NCI-H510A (cell line): Measurements from ENCODE around the gene COA6.

ENCODE experiments used
- DNase-seq: peaks from one replicate; lab custom pipeline; 2025; lab: John Stamatoyannopoulos, UW

Gene COA6

DNA sequence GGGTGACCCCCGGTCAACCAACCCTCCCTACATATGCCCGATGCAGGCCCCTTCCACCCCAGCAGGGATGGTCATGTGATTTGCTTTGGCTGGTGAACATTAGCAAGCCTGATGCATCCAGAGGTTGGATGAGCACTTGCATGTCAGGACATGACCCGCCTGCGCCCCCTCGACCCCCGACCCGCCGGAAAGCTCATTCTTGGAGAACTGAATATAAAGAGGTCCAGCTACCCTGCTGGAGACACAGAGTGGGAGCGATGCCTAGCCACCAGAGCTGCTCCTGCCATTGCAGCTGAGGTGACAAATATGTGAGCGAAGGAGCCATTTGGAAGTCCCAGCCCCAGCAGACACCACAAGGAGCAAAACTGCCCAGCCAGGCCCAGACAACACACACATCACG is 39.6 kb downstream of the COA6 start:
- no peak for DNase-seq

GRCh38 chr1:234413485-234413884 is 40.2 kb downstream of the COA6 start:
- no peak for DNase-seq

DNA sequence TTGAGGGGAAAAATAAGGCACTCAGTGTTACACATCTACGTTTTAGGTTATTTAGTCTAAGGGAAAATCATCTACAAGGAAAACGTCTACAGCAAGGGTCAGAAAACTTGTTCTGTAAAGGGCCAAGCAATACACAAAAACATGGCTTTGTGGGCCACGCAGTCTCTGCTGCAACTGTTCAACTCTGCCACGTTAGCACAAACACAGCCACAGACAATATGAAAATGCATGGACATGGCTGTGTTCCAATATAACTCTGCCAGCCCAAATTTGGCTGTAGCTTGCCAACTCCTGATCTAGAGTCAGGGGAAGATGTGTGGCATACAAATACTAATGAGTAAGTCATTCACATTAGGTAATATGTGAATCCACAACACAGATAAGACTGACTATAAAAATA is 40.7 kb downstream of the COA6 start:
- DNase-seq = no peak

DNA sequence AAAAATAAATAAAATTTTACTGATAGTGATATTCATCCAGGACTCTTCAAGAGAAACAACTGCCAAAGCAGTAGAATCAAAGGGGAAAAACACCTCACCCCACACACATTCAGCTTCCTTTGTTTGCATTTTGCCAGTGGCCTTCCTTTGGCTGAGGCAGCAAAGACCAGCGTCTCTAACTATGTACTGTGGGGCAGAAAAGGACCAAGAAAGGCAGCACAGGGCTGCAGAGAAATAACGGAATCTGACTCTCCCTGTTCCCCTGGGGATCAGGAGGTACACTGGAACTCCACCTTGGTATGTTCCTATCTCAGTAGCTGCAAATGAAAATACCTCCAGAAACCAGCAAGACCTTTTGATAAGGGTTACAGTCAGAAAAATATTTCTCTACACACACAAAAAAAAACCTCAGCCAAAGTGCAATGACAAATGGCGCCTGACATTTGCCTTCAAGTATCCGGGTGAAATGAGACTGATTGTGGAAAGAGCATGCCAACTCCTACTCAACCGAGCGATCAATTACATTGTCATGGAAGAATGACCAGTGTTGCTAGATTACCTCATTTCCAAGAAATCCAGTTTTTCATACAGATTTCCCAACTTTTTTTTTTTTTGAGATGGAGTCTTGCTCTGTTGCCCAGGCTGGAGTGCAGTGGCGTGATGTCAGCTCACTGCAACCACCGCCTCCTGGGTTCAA is 54.8 kb downstream of the COA6 start:
- DNase-seq = no peak

DNA sequence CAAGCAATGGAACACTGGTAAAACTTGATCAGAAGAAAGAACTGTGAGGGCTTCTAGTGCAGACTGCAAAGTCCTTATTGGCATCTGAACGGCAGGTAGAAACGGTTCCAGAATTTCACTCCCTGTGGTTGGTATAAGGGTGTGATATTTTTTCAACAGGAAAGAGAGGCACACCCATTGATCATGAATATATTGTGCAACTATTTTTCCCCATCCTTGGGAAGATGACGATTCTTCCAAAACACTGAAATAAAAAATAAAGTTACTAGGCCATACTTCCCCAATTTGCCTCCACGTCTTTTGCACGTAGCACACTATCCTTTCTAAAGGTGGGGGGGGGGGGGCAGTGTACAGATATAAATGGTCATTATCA is 56.2 kb downstream of the COA6 start:
- no peak for DNase-seq

- no peak for DNase-seq
These were observed 57.4 kb downstream of the COA6 start for GRCh38 chr1:234430691-234431090.

GRCh38 chr1:234431255-234431654 is 58.0 kb downstream of the COA6 start:
- DNase-seq = no peak

- no peak for DNase-seq
These were observed 60.5 kb downstream of the COA6 start for GRCh38 chr1:234433563-234434285.
